GM10266 (cell line): ENCODE results near the gene MAP3K2.

Experiments
- DNase-seq: peaks from one replicate; pipeline ENCODE4 v3.0.0; 2012; ENCODE audit errors: extremely low spot score
- TF ChIP-seq, protein P1 (sequence below): IDR thresholded peaks from 2 replicates; pipeline ENCODE4 v1.5.1; 2012; ENCODE audit warnings: mild to moderate bottlenecking, low read depth; ENCODE audit not compliant: control insufficient read depth, insufficient read depth; ENCODE audit errors: missing control alignments

MAP3K2 gene

GRCh38 chr2:127313406-127313805 is 74.4 kb downstream of the MAP3K2 start:
- DNase-seq: no peak
- TF ChIP-seq, protein P1, sequence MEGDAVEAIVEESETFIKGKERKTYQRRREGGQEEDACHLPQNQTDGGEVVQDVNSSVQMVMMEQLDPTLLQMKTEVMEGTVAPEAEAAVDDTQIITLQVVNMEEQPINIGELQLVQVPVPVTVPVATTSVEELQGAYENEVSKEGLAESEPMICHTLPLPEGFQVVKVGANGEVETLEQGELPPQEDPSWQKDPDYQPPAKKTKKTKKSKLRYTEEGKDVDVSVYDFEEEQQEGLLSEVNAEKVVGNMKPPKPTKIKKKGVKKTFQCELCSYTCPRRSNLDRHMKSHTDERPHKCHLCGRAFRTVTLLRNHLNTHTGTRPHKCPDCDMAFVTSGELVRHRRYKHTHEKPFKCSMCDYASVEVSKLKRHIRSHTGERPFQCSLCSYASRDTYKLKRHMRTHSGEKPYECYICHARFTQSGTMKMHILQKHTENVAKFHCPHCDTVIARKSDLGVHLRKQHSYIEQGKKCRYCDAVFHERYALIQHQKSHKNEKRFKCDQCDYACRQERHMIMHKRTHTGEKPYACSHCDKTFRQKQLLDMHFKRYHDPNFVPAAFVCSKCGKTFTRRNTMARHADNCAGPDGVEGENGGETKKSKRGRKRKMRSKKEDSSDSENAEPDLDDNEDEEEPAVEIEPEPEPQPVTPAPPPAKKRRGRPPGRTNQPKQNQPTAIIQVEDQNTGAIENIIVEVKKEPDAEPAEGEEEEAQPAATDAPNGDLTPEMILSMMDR: no peak

DNA sequence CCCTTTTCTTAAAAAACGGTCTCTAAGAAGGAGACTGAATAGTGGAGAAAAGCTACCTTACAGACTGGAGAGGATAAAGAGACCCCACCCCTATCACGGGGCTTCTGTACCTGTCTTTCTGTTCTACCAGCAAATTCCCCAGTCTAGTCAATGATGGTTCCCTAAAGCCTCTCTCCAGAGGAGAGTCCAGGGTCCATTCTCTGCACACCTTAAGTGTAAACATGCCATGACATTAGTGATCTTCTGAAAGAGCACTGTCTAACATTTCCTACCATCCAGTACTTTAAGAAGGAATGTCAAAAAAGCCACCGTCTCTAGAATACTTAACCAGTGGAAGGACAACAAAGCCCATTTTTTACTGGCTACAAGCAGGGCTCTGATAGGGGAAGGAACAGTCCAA is 76.8 kb downstream of the MAP3K2 start:
- TF ChIP-seq, protein P1: no peak

GRCh38 chr2:127309468-127309867 is 78.3 kb downstream of the MAP3K2 start:
- TF ChIP-seq, protein P1: no peak

More for the DNA sequence above, 76.8 kb downstream of the MAP3K2 start:
- no peak for DNase-seq

GRCh38 chr2:127308586-127309138 is 79.1 kb downstream of the MAP3K2 start:
- DNase-seq: no peak
- TF ChIP-seq, protein P1: no peak

More at GRCh38 chr2:127309468-127309867, 78.3 kb downstream of the MAP3K2 start:
- no peak for DNase-seq

DNA sequence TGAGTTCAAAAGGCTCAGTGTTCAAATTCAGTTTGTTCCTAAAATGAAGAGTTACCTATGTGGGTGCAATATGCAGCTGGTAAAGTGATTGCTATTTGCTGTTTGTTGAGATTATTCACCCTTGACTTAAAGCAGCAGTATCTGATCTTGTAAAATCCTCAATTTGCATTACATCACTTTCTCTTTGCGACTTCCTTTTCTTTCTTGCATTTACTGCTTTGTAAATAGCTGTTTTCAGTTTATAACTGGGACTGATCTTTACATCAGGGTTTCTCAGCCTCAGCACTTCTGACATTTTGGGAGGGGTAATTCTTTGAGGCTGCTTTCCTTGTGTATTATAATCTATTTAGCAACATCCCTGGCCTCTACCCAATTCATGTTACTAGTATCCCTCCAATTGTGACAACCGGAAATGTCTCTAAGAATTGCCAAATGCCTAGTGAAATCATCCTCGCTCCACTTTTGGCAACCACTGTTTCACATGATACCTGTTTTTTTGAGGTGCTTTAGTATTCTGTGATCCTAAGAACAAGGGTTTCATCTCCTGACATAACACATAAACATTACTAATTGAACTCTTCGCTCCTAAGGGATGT is 81.7 kb downstream of the MAP3K2 start:
- no peak for DNase-seq

DNA sequence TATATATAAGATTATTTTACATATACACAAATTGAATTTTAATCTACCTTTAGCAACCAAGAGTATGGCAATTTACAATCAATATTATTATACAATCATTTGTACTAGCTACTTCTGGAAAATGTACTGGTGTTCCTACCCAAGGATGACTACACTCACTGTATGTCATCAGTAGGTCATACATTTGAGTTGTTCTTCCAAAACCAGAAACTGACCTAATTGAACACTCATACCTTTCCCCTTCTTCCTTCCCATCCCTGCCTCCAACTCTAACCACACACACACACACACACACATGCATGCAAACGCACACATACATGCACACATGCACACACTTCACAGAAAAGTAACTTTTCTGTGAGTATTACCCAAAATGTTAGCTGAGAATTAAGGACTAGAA is 85.6 kb downstream of the MAP3K2 start:
- DNase-seq: no peak
- TF ChIP-seq, protein P1: no peak

More for the DNA sequence above, 81.7 kb downstream of the MAP3K2 start:
- TF ChIP-seq, protein P1: no peak
